K562 (cell line): ENCODE results near the gene IARS2. TPM values are rescaled to one million over a fixed set of nuclear protein-coding genes. Genes with fewer than 3 reads are reported as not detected.

Experiments used
- CBX3 ChIP-seq, 2 experiments: IDR thresholded peaks; 1 replicate in 1 of 2; 2 replicates in 1 of 2; pipeline ENCODE4 v1.6.1; 2012; ENCODE audit warnings: inconsistent platforms in 2 of 2, low read length in 2 of 2, borderline replicate concordance in 1 of 2, control low read depth in 1 of 2
- CHCHD3 ChIP-seq: fragments of 250-450 bp; sonication (Bioruptor Pico); IDR thresholded peaks from 2 replicates; pipeline ENCODE4 v2.1.2; 2022; ENCODE audit warnings: mild to moderate bottlenecking
- EWSR1 ChIP-seq: fragments of 450-650 bp; IDR thresholded peaks from 2 replicates; pipeline ENCODE4 v1.6.1; 2018; ENCODE audit warnings: borderline replicate concordance, mild to moderate bottlenecking, low read depth, moderate library complexity; ENCODE audit not compliant: partially characterized antibody
- JUN ChIP-seq, 2 experiments: sonication (generic) in 1 of 2; formaldehyde crosslinking in 1 of 2; IDR thresholded peaks; 2 replicates each; pipeline versions ENCODE4 v1.6.1 to v1.8.0; 2012 to 2022; ENCODE audit warnings: borderline replicate concordance in 2 of 2, mild to moderate bottlenecking in 2 of 2, improper control_type of control experiment in 1 of 2, low read depth in 1 of 2, low read length in 1 of 2, missing genetic modification reagents in 1 of 2
- NBN ChIP-seq: fragments of 450-650 bp; IDR thresholded peaks from 2 replicates; pipeline ENCODE4 v1.6.1; 2016; ENCODE audit warnings: low read depth, mild to moderate bottlenecking
- PYGO2 ChIP-seq: fragments of 450-650 bp; IDR thresholded peaks from 2 replicates; pipeline ENCODE4 v1.6.1; 2016; ENCODE audit warnings: mild to moderate bottlenecking, missing genetic modification characterization, moderate library complexity, missing compliant biosample characterization
- TGIF2 ChIP-seq: sonication (generic); formaldehyde crosslinking; IDR thresholded peaks from 2 replicates; pipeline ENCODE4 v1.8.1; 2022; ENCODE audit warnings: mild to moderate bottlenecking, missing genetic modification reagents, moderate library complexity
- THRA ChIP-seq: fragments of 450-650 bp; IDR thresholded peaks from 2 replicates; pipeline ENCODE4 v1.6.1; 2017; ENCODE audit warnings: mild to moderate bottlenecking, moderate library complexity
- XRCC3 ChIP-seq: fragments of 450-650 bp; IDR thresholded peaks from 2 replicates; pipeline ENCODE4 v1.6.1; 2017; ENCODE audit warnings: mild to moderate bottlenecking, moderate library complexity
- ZNF121 ChIP-seq: sonication (generic); formaldehyde crosslinking; conservative IDR thresholded peaks from 2 replicates; pipeline ENCODE4 v1.8.0; 2022; ENCODE audit warnings: missing genetic modification reagents
- ZNF165 ChIP-seq: fragments of 250-450 bp; sonication (Bioruptor Pico); IDR thresholded peaks from 2 replicates; pipeline ENCODE4 v1.4.0; 2020; ENCODE audit warnings: borderline replicate concordance
- ZNF764 ChIP-seq: fragments of 250-450 bp; sonication (Bioruptor Pico); IDR thresholded peaks from 2 replicates; pipeline ENCODE4 v1.4.0; 2020; ENCODE audit warnings: low read depth, mild to moderate bottlenecking, moderate library complexity
- polyA plus RNA-seq, 8 experiments: library from polyadenylated mRNA; depleted of rRNA in 4 of 8; stranded (reverse) in 5 of 8; unstranded in 3 of 8; fragments of >200 nt; fragmentation: Nextera tagmentation in 2 of 8; fragmentation: Illumina TruSeq in 1 of 8; extraction: Ambion mirVana in 2 of 8; extraction: Trizol in 1 of 8; gene quantifications; 2 replicates each; pipeline versions ENCODE4 v1.2.1 to v1.2.3, GENCODE V29; 2011 to 2014; ENCODE audit warnings: inconsistent platforms in 1 of 8, missing spikeins in 1 of 8
- total RNA-seq, 7 experiments: library from RNA; depleted of rRNA in 6 of 7; stranded (reverse); fragments of >200 nt in 6 of 7; fragmentation: Illumina TruSeq in 2 of 7; extraction: Trizol in 2 of 7; gene quantifications; 2 replicates each; pipeline versions ENCODE4 v1.2.1 to v1.2.3, GENCODE V29; 2011 to 2021; ENCODE audit warnings: low replicate concordance in 1 of 7
- TF ChIP-seq, protein P1 (sequence below): sonication (generic); formaldehyde crosslinking; IDR thresholded peaks from 2 replicates; pipeline ENCODE4 v1.8.1; 2023; ENCODE audit warnings: mild to moderate bottlenecking, missing genetic modification reagents
- TF ChIP-seq, protein P2 (sequence below), 2 experiments: fragments of 200-800 bp in 1 of 2; sonication (Bioruptor generic) in 1 of 2; sonication (generic) in 1 of 2; formaldehyde crosslinking in 1 of 2; IDR thresholded peaks in 1 of 2; conservative IDR thresholded peaks in 1 of 2; 2 replicates each; pipeline versions ENCODE4 v1.5.0 to v1.6.1; 2016 to 2020; ENCODE audit warnings: missing compliant biosample characterization in 1 of 2, missing genetic modification characterization in 1 of 2, missing genetic modification reagents in 1 of 2
- TF ChIP-seq, protein P3 (sequence below): fragments of 250-450 bp; sonication (Bioruptor Pico); IDR thresholded peaks from 2 replicates; pipeline ENCODE4 v1.4.0; 2020; ENCODE audit warnings: borderline replicate concordance
- TF ChIP-seq, protein P4 (sequence below): fragments of 450-650 bp; formaldehyde crosslinking; IDR thresholded peaks from 2 replicates; pipeline ENCODE4 v1.4.0; 2020; ENCODE audit warnings: mild to moderate bottlenecking, moderate library complexity

IARS2 gene
- total and polyA plus RNA-seq, 9 of the 15 experiments (the other 6 are each of a cell fraction or from before 2014, with no cell fraction given): 39.6 to 127 (median 93.8) TPM

GRCh38 chr1:220089650-220090556 is 4.0 kb upstream of the IARS2 start, which contains the start of gene BPNT1 (continued):
- no peak for TF ChIP-seq THRA
- TF ChIP-seq, protein P1, sequence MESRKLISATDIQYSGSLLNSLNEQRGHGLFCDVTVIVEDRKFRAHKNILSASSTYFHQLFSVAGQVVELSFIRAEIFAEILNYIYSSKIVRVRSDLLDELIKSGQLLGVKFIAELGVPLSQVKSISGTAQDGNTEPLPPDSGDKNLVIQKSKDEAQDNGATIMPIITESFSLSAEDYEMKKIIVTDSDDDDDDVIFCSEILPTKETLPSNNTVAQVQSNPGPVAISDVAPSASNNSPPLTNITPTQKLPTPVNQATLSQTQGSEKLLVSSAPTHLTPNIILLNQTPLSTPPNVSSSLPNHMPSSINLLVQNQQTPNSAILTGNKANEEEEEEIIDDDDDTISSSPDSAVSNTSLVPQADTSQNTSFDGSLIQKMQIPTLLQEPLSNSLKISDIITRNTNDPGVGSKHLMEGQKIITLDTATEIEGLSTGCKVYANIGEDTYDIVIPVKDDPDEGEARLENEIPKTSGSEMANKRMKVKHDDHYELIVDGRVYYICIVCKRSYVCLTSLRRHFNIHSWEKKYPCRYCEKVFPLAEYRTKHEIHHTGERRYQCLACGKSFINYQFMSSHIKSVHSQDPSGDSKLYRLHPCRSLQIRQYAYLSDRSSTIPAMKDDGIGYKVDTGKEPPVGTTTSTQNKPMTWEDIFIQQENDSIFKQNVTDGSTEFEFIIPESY (CRISPR knock-in tag): no peak; the same call in 1 of the 2 replicates
- no peak for TF ChIP-seq ZNF121 (CRISPR knock-in tag)
- TF ChIP-seq, protein P2, sequence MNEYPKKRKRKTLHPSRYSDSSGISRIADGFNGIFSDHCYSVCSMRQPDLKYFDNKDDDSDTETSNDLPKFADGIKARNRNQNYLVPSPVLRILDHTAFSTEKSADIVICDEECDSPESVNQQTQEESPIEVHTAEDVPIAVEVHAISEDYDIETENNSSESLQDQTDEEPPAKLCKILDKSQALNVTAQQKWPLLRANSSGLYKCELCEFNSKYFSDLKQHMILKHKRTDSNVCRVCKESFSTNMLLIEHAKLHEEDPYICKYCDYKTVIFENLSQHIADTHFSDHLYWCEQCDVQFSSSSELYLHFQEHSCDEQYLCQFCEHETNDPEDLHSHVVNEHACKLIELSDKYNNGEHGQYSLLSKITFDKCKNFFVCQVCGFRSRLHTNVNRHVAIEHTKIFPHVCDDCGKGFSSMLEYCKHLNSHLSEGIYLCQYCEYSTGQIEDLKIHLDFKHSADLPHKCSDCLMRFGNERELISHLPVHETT (CRISPR knock-in tag; conservative IDR thresholded peaks at IDR 0.05 in 1 of 2, IDR thresholded peaks at IDR 0.05 in 1 of 2): no peak
- no peak for TF ChIP-seq CHCHD3
- TF ChIP-seq CBX3 (IDR thresholded peaks at IDR 0.05; ENCODE audit: borderline replicate concordance in 1 of 2, low read length in 2 of 2): peak in 1 of 2 experiments; percentile 86; a peak in 2 of 3 replicates
- no peak; the same call in 1 of the 2 replicates for TF ChIP-seq JUN (IDR thresholded peaks at IDR 0.05; ENCODE audit: borderline replicate concordance, low read depth, low read length)
- no peak for TF ChIP-seq JUN (CRISPR knock-in tag; IDR thresholded peaks at IDR 0.05; ENCODE audit: borderline replicate concordance)
- no peak for TF ChIP-seq ZNF764 (CRISPR knock-in tag)
- no peak for TF ChIP-seq ZNF165 (CRISPR knock-in tag)
- TF ChIP-seq TGIF2 (CRISPR knock-in tag): no peak
- TF ChIP-seq, protein P3, sequence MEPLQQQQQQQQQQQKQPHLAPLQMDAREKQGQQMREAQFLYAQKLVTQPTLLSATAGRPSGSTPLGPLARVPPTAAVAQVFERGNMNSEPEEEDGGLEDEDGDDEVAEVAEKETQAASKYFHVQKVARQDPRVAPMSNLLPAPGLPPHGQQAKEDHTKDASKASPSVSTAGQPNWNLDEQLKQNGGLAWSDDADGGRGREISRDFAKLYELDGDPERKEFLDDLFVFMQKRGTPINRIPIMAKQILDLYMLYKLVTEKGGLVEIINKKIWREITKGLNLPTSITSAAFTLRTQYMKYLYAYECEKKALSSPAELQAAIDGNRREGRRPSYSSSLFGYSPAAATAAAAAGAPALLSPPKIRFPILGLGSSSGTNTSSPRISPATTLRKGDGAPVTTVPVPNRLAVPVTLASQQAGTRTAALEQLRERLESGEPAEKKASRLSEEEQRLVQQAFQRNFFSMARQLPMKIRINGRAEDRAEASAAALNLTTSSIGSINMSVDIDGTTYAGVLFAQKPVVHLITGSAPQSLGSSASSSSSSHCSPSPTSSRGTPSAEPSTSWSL: no peak
- no peak for TF ChIP-seq EWSR1
- no peak for TF ChIP-seq XRCC3
- no peak; the same call in 1 of the 2 replicates for TF ChIP-seq PYGO2 (tag)
- TF ChIP-seq, protein P4, sequence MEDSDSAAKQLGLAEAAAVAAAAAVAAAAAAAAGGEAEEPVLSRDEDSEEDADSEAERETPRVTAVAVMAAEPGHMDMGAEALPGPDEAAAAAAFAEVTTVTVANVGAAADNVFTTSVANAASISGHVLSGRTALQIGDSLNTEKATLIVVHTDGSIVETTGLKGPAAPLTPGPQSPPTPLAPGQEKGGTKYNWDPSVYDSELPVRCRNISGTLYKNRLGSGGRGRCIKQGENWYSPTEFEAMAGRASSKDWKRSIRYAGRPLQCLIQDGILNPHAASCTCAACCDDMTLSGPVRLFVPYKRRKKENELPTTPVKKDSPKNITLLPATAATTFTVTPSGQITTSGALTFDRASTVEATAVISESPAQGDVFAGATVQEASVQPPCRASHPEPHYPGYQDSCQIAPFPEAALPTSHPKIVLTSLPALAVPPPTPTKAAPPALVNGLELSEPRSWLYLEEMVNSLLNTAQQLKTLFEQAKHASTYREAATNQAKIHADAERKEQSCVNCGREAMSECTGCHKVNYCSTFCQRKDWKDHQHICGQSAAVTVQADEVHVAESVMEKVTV (CRISPR knock-in tag): no peak
- TF ChIP-seq NBN: no peak; the same call in 1 of the 2 replicates
